GM19397 (cell line): ENCODE results near the gene RPL35A.

Source experiments
- ATAC-seq: cut with Tn5 transposase; IDR thresholded peaks from one replicate; pipeline ENCODE4 v1.9.1; 2021; ENCODE audit warnings: mild to moderate bottlenecking, moderate library complexity; ENCODE audit not compliant: unreplicated experiment

The RPL35A gene

DNA sequence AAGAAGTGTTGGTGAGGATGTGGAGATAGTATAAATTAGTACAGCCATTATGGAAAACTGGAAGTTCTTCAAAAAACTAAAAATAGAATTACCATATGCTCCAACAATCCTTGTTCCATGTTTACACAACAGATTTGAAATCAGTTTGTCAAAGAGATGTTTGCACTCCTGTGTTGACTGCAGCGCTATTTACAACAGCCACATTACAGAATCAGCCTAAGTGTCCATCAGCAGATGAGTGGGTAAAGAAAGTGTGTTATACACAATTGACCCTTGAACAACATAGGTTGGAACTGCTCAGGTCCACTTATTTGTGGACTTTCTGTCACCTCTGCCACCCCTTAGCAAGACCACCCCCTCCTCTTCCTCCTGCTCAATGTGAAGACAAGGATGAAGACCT lies 44.7 kb downstream of the RPL35A start:
- no peak for ATAC-seq

GRCh38 chr3:197996855-197997254 lies 46.9 kb downstream of the RPL35A start:
- ATAC-seq, result no peak

GRCh38 chr3:197997936-197998335 lies 47.9 kb downstream of the RPL35A start:
- ATAC-seq, result no peak
